HepG2 (cell line): Measurements from ENCODE around the gene PHF23. TPM values are rescaled to one million over a fixed set of nuclear protein-coding genes. Genes with fewer than 3 reads are reported as not detected.

Source experiments
- CHD4 ChIP-seq: fragments of 200-600 bp; sonication (generic); IDR thresholded peaks from 2 replicates; pipeline ENCODE4 v1.7.0; 2017; ENCODE audit warnings: mild to moderate bottlenecking, low read length, borderline replicate concordance
- GLI4 ChIP-seq: sonication (generic); formaldehyde crosslinking; IDR thresholded peaks from 2 replicates; pipeline ENCODE4 v1.5.1; 2020; ENCODE audit warnings: missing genetic modification reagents, mild to moderate bottlenecking, moderate library complexity, borderline replicate concordance
- KLF11 ChIP-seq: IDR thresholded peaks from 2 replicates; pipeline ENCODE4 v1.6.1; 2016; ENCODE audit warnings: missing compliant biosample characterization
- KLF15 ChIP-seq: sonication (generic); formaldehyde crosslinking; IDR thresholded peaks from 2 replicates; pipeline ENCODE4 v1.8.1; 2023; ENCODE audit warnings: borderline replicate concordance, mild to moderate bottlenecking, inconsistent platforms, missing genetic modification reagents, mixed read lengths
- MAF1 ChIP-seq: sonication (generic); formaldehyde crosslinking; IDR thresholded peaks from 2 replicates; pipeline ENCODE4 v1.5.0; 2020; ENCODE audit warnings: missing genetic modification reagents, borderline replicate concordance
- NFE2L1 ChIP-seq: sonication (generic); formaldehyde crosslinking; IDR thresholded peaks from 2 replicates; pipeline ENCODE4 v1.4.0; 2020; ENCODE audit warnings: missing genetic modification reagents, mild to moderate bottlenecking, borderline replicate concordance
- NFKBIZ ChIP-seq: IDR thresholded peaks from 2 replicates; pipeline ENCODE4 v1.6.1; 2018; ENCODE audit warnings: missing genetic modification reagents, missing compliant biosample characterization
- NR2C2 ChIP-seq: sonication (generic); formaldehyde crosslinking; IDR thresholded peaks from 2 replicates; pipeline ENCODE4 v1.4.0; 2020; ENCODE audit warnings: missing genetic modification reagents, mild to moderate bottlenecking, moderate library complexity, borderline replicate concordance
- POLR2A ChIP-seq, 2 experiments: IDR thresholded peaks; 2 replicates each; pipeline ENCODE4 v1.6.1; 2011; ENCODE audit warnings: low read depth in 2 of 2, low read length in 2 of 2, mild to moderate bottlenecking in 1 of 2, moderate library complexity in 1 of 2; ENCODE audit not compliant: insufficient read depth in 1 of 2
- TFE3 ChIP-seq: IDR thresholded peaks from 2 replicates; pipeline ENCODE4 v1.6.1; 2016
- ZNF430 ChIP-seq: sonication (generic); formaldehyde crosslinking; IDR thresholded peaks from 2 replicates; pipeline ENCODE4 v1.9.0; 2021; ENCODE audit warnings: mild to moderate bottlenecking, missing genetic modification reagents
- ZNF510 ChIP-seq: sonication (generic); formaldehyde crosslinking; IDR thresholded peaks from 2 replicates; pipeline ENCODE4 v1.4.0; 2020; ENCODE audit warnings: low read depth, mild to moderate bottlenecking, missing genetic modification reagents
- ZNF567 ChIP-seq: sonication (generic); formaldehyde crosslinking; IDR thresholded peaks from 2 replicates; pipeline ENCODE4 v1.8.1; 2023; ENCODE audit warnings: mild to moderate bottlenecking, missing genetic modification reagents, borderline replicate concordance
- polyA plus RNA-seq, 8 experiments: library from polyadenylated mRNA; depleted of rRNA in 3 of 8; stranded (reverse) in 7 of 8; unstranded in 1 of 8; fragments of >200 nt; fragmentation: Illumina TruSeq in 4 of 8; extraction: Trizol in 4 of 8; gene quantifications; 2 replicates each; pipeline versions ENCODE4 v1.2.1 to v1.2.3, GENCODE V29; 2011 to 2016; ENCODE audit warnings: low read depth in 4 of 8, missing spikeins in 1 of 8, mixed read lengths in 1 of 8; ENCODE audit not compliant: insufficient read depth in 1 of 8
- total RNA-seq, 5 experiments: library from RNA; depleted of rRNA; stranded (reverse); fragments of >200 nt; fragmentation: Illumina TruSeq; extraction: Trizol; gene quantifications; 2 replicates each; pipeline ENCODE4 v1.2.3, GENCODE V29; 2016; ENCODE audit warnings: low read depth in 1 of 5
- TF ChIP-seq, protein P1 (sequence below): sonication (generic); formaldehyde crosslinking; IDR thresholded peaks from 2 replicates; pipeline ENCODE4 v1.8.0; 2022; ENCODE audit warnings: missing genetic modification reagents, mild to moderate bottlenecking, borderline replicate concordance
- TF ChIP-seq, protein P2 (sequence below): sonication (generic); formaldehyde crosslinking; IDR thresholded peaks from 2 replicates; pipeline ENCODE4 v1.4.0; 2020; ENCODE audit warnings: low read depth, mild to moderate bottlenecking, missing genetic modification reagents
- TF ChIP-seq, protein P3 (sequence below): IDR thresholded peaks from 2 replicates; pipeline ENCODE4 v1.6.1; 2016; ENCODE audit warnings: low read depth
- TF ChIP-seq, protein P4 (sequence below), 2 experiments: sonication (generic) in 1 of 2; formaldehyde crosslinking in 1 of 2; IDR thresholded peaks; 2 replicates each; pipeline versions ENCODE4 v1.4.0 to v1.6.1; 2016 to 2020; ENCODE audit warnings: borderline replicate concordance in 1 of 2, low read depth in 1 of 2, mild to moderate bottlenecking in 1 of 2, missing genetic modification reagents in 1 of 2

Gene PHF23
- total and polyA plus RNA-seq, 2 of the 13 experiments (the other 11 are each of a cell fraction or from before 2014, with no cell fraction given) = 27.6 to 33.2 TPM

DNA sequence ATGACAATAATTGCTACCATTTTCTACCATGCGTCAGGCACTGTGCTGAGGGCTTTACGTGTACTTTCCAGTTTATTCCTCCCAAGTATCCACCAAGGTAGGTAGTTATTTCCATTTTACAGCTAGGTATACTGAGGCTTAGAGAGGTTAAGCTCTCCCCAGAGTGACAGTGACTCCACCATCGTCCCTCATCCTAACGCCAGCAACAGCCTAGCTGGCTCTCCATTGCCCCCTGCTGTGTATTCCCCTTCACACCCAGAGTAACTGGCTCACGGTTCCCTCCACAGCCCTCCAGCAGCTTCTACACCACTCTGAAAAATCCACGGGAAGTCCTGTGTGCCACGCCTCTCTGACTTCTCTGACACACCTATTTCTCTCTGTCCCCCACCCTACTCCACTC is 53.0 kb downstream of the PHF23 start (continued):
- TF ChIP-seq TFE3 (CRISPR knock-in tag) = 0 out of 2 replicates have a peak, but pooled peaks have one; percentile 18
- TF ChIP-seq KLF15 = no peak
- no peak for TF ChIP-seq NFKBIZ (CRISPR knock-in tag)
- TF ChIP-seq, protein P1, sequence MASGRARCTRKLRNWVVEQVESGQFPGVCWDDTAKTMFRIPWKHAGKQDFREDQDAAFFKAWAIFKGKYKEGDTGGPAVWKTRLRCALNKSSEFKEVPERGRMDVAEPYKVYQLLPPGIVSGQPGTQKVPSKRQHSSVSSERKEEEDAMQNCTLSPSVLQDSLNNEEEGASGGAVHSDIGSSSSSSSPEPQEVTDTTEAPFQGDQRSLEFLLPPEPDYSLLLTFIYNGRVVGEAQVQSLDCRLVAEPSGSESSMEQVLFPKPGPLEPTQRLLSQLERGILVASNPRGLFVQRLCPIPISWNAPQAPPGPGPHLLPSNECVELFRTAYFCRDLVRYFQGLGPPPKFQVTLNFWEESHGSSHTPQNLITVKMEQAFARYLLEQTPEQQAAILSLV (CRISPR knock-in tag) = no peak
- no peak for TF ChIP-seq KLF11
- TF ChIP-seq, protein P2, sequence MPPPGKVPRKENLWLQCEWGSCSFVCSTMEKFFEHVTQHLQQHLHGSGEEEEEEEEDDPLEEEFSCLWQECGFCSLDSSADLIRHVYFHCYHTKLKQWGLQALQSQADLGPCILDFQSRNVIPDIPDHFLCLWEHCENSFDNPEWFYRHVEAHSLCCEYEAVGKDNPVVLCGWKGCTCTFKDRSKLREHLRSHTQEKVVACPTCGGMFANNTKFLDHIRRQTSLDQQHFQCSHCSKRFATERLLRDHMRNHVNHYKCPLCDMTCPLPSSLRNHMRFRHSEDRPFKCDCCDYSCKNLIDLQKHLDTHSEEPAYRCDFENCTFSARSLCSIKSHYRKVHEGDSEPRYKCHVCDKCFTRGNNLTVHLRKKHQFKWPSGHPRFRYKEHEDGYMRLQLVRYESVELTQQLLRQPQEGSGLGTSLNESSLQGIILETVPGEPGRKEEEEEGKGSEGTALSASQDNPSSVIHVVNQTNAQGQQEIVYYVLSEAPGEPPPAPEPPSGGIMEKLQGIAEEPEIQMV (CRISPR knock-in tag) = no peak
- TF ChIP-seq ZNF510 = no peak
- 0 out of 2 replicates have a peak, but pooled peaks have one; percentile 76 for TF ChIP-seq CHD4
- TF ChIP-seq ZNF567 = no peak
- TF ChIP-seq NFE2L1 (CRISPR knock-in tag) = no peak
- 0 out of 2 replicates have a peak, but pooled peaks have one; percentile 24 for TF ChIP-seq NR2C2 (CRISPR knock-in tag)
- no peak for TF ChIP-seq ZNF430 (CRISPR knock-in tag)
- TF ChIP-seq, protein P3, sequence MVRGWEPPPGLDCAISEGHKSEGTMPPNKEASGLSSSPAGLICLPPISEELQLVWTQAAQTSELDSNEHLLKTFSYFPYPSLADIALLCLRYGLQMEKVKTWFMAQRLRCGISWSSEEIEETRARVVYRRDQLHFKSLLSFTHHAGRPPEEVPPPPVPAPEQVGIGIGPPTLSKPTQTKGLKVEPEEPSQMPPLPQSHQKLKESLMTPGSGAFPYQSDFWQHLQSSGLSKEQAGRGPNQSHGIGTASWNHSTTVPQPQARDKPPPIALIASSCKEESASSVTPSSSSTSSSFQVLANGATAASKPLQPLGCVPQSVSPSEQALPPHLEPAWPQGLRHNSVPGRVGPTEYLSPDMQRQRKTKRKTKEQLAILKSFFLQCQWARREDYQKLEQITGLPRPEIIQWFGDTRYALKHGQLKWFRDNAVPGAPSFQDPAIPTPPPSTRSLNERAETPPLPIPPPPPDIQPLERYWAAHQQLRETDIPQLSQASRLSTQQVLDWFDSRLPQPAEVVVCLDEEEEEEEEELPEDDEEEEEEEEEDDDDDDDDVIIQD (CRISPR knock-in tag) = no peak
- no peak for TF ChIP-seq GLI4 (CRISPR knock-in tag)
- no peak for TF ChIP-seq MAF1 (CRISPR knock-in tag)
- TF ChIP-seq, protein P4, sequence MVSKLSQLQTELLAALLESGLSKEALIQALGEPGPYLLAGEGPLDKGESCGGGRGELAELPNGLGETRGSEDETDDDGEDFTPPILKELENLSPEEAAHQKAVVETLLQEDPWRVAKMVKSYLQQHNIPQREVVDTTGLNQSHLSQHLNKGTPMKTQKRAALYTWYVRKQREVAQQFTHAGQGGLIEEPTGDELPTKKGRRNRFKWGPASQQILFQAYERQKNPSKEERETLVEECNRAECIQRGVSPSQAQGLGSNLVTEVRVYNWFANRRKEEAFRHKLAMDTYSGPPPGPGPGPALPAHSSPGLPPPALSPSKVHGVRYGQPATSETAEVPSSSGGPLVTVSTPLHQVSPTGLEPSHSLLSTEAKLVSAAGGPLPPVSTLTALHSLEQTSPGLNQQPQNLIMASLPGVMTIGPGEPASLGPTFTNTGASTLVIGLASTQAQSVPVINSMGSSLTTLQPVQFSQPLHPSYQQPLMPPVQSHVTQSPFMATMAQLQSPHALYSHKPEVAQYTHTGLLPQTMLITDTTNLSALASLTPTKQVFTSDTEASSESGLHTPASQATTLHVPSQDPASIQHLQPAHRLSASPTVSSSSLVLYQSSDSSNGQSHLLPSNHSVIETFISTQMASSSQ (IDR thresholded peaks at IDR 0.05; ENCODE audit: low read depth) = no peak
- TF ChIP-seq, protein P4 (CRISPR knock-in tag; IDR thresholded peaks at IDR 0.05; ENCODE audit: borderline replicate concordance) = no peak
- no peak for TF ChIP-seq POLR2A (IDR thresholded peaks at IDR 0.05; ENCODE audit: insufficient read depth in 1 of 2, low read depth in 2 of 2, low read length in 2 of 2)
